Mononuclear cell (primary cell): ENCODE measurements around the gene SLC28A1. TPM values are rescaled to one million over a fixed set of nuclear protein-coding genes. Genes with fewer than 3 reads are reported as not detected.
"Not testable (repeated sequence)": the region's sequence is repeated elsewhere in the genome, so short reads cannot be mapped to it uniquely, and the experiment has no call there.

Experiments
- H3K27me3 ChIP-seq: 2 replicates; pipeline ENCODE4 v1.6.0; 2011; ENCODE audit warnings: low read length, control low read depth; ENCODE audit not compliant: insufficient read depth
- H3K4me1 ChIP-seq: 2 replicates; pipeline ENCODE4 v1.5.1; 2011; ENCODE audit warnings: mild to moderate bottlenecking, low read length, control low read depth; ENCODE audit not compliant: insufficient read depth
- H3K4me3 ChIP-seq: 2 replicates; pipeline ENCODE4 v1.5.1; 2011; ENCODE audit warnings: mild to moderate bottlenecking, low read length, moderate library complexity
- H3K9me3 ChIP-seq: 2 replicates; pipeline ENCODE4 v1.5.1; 2011; ENCODE audit warnings: low read depth, mild to moderate bottlenecking, control low read depth, low read length
- total RNA-seq: library from RNA; depleted of rRNA; stranded (reverse); fragments of >200 nt; gene quantifications from one replicate; pipeline ENCODE4 v1.2.3, GENCODE V29; 2012

SLC28A1 gene
- total RNA-seq, 1 donor: not detected

GRCh38 chr15:84983711-84984110 is 99.2 kb downstream of the SLC28A1 start:
- Histone ChIP-seq H3K4me1 (peaks cover 44% of the 10 kb centered on the region), H3K4me3 (no peak overlapping the region), H3K27me3 (no peaks in the 10 kb centered on the region), H3K9me3 (no peaks in the 10 kb centered on the region)

GRCh38 chr15:84985158-84985557 is 100.7 kb downstream of the SLC28A1 start:
- Histone ChIP-seq H3K9me3 (no peaks in the 10 kb centered on the region), H3K27me3 (no peaks in the 10 kb centered on the region), H3K4me1 (peaks cover 45% of the 10 kb centered on the region), H3K4me3 (no peak overlapping the region)

GRCh38 chr15:84987351-84987750 is 102.9 kb downstream of the SLC28A1 start:
- not testable (repeated sequence) for H3K27me3 ChIP-seq, H3K4me3 ChIP-seq, H3K9me3 ChIP-seq
- peaks cover 59% of the 10 kb centered on the region for H3K4me1 ChIP-seq

GRCh38 chr15:84987949-84988624 is 103.6 kb downstream of the SLC28A1 start:
- Histone ChIP-seq H3K9me3 (no peaks in the 10 kb centered on the region), H3K27me3 (no peaks in the 10 kb centered on the region), H3K4me3 (no peak overlapping the region), H3K4me1 (peaks cover 57% of the 10 kb centered on the region)

- H3K4me3 ChIP-seq: no peak overlapping the region
- no peaks in the 10 kb centered on the region for H3K27me3 ChIP-seq
- H3K9me3 ChIP-seq: no peaks in the 10 kb centered on the region
- peaks cover 49% of the 10 kb centered on the region for H3K4me1 ChIP-seq
These were observed 104.6 kb downstream of the SLC28A1 start for GRCh38 chr15:84988909-84989644.

- H3K27me3 ChIP-seq: no peaks in the 10 kb centered on the region
- no peaks in the 10 kb centered on the region for H3K9me3 ChIP-seq
- H3K4me3 ChIP-seq: no peak overlapping the region
- peaks cover 45% of the 10 kb centered on the region for H3K4me1 ChIP-seq
These were observed 106.0 kb downstream of the SLC28A1 start for GRCh38 chr15:84990507-84990906.

GRCh38 chr15:84991014-84991712 is 106.7 kb downstream of the SLC28A1 start:
- Histone ChIP-seq H3K4me3 (no peak overlapping the region), H3K4me1 (peaks cover 45% of the 10 kb centered on the region)

GRCh38 chr15:84992157-84992944 is 107.9 kb downstream of the SLC28A1 start:
- Histone ChIP-seq H3K9me3 (no peaks in the 10 kb centered on the region), H3K4me3 (no peak overlapping the region), H3K27me3 (no peaks in the 10 kb centered on the region), H3K4me1 (peaks cover 43% of the 10 kb centered on the region)

More at GRCh38 chr15:84991014-84991712, 106.7 kb downstream of the SLC28A1 start:
- H3K9me3 ChIP-seq: no peaks in the 10 kb centered on the region
- H3K27me3 ChIP-seq: no peaks in the 10 kb centered on the region

Other genes starting within 250 kb of the SLC28A1 start
- 17.8 TPM for gene WDR73, start 230.4 kb upstream of the SLC28A1 start, total RNA-seq
- 1.5 TPM for gene NMB, start 226.5 kb upstream of the SLC28A1 start, total RNA-seq
- gene SEC11A, start 168.5 kb upstream of the SLC28A1 start, total RNA-seq: 117 TPM
- gene ZNF592, start 136.1 kb upstream of the SLC28A1 start, total RNA-seq: 20.1 TPM
- 0.10 TPM for gene ALPK3, start 67.3 kb upstream of the SLC28A1 start, total RNA-seq
- gene PDE8A, start 97.2 kb downstream of the SLC28A1 start, total RNA-seq: 36.9 TPM